PC-3 (cell line): ENCODE measurements around the gene CDH4. TPM values are rescaled to one million over a fixed set of nuclear protein-coding genes. Genes with fewer than 3 reads are reported as not detected.
A peak's percentile ranks its signal among the peaks of the same experiment; 100 is the strongest.

Source experiments
- ATAC-seq: fragments of 200-7000 bp; cut with Tn5 transposase; 2 replicates; pipeline ENCODE4 v1.9.1; 2020; ENCODE audit warnings: mild to moderate bottlenecking, moderate library complexity
- BruUV-seq: library from RNA; stranded (reverse); fragments of 400-500 nt; replicated peaks from 2 replicates; lab custom pipeline; 2021; lab: Mats Ljungman, UMichigan
- CTCF ChIA-PET: fragments of 300-600 bp; sonication (Branson Sonifier 250); formaldehyde crosslinking; loops from one replicate; lab custom pipeline; 2022; ENCODE audit warnings: antibody characterized with exemption; lab: Charles Lee
- POLR2A ChIA-PET: fragments of 300-600 bp; sonication (Branson Sonifier 250); formaldehyde crosslinking; loops from one replicate; lab custom pipeline; 2022; ENCODE audit warnings: antibody characterized with exemption; ENCODE audit not compliant: unreplicated experiment; lab: Charles Lee
- DNase-seq: peaks from one replicate; pipeline ENCODE4 v3.0.0-alpha.2; 2015
- H2AFZ ChIP-seq: fragments of 300-600 bp; sonication (generic); 2 replicates; pipeline ENCODE4 v1.6.0; 2016; ENCODE audit warnings: antibody characterized with exemption, low read length
- H3F3A ChIP-seq: fragments of 300-600 bp; sonication (generic); one replicate; pipeline ENCODE4 v1.6.0; 2017; ENCODE audit warnings: antibody characterized with exemption, low read length, control low read depth, mild to moderate bottlenecking; ENCODE audit not compliant: unreplicated experiment
- H3K27ac ChIP-seq: fragments of 300-600 bp; sonication (generic); 2 replicates; pipeline ENCODE4 v1.5.1; 2016; ENCODE audit warnings: mild to moderate bottlenecking, low read length
- H3K27me3 ChIP-seq: fragments of 300-600 bp; sonication (generic); 2 replicates; pipeline ENCODE4 v1.6.1; 2016; ENCODE audit warnings: low read length, mixed read lengths
- H3K36me3 ChIP-seq: fragments of 300-600 bp; sonication (generic); 2 replicates; pipeline ENCODE4 v1.6.1; 2016; ENCODE audit warnings: low read depth, mixed run types, low read length, mixed read lengths
- H3K4me1 ChIP-seq: fragments of 300-600 bp; sonication (generic); 2 replicates; pipeline ENCODE4 v1.5.1; 2016; ENCODE audit warnings: low read length; ENCODE audit not compliant: insufficient read depth
- H3K4me2 ChIP-seq: fragments of 300-600 bp; sonication (generic); 2 replicates; pipeline ENCODE4 v1.6.0; 2016; ENCODE audit warnings: low read length
- H3K4me3 ChIP-seq: fragments of 300-600 bp; sonication (generic); 2 replicates; pipeline ENCODE4 v1.5.1; 2016; ENCODE audit warnings: mild to moderate bottlenecking, low read length, mixed read lengths
- H3K79me2 ChIP-seq: fragments of 300-600 bp; sonication (generic); 2 replicates; pipeline ENCODE4 v1.6.1; 2017; ENCODE audit warnings: low read length, mixed read lengths
- H3K9ac ChIP-seq: fragments of 300-600 bp; sonication (generic); 2 replicates; pipeline ENCODE4 v1.6.0; 2016; ENCODE audit warnings: mild to moderate bottlenecking, low read length
- H3K9me2 ChIP-seq: fragments of 300-600 bp; sonication (generic); replicated peaks from 2 replicates; pipeline ENCODE4 v1.6.1; 2016; ENCODE audit warnings: mixed run types, low read length, mixed read lengths
- H3K9me3 ChIP-seq: fragments of 300-600 bp; sonication (generic); 2 replicates; pipeline ENCODE4 v1.6.1; 2016; ENCODE audit warnings: low read length, mixed read lengths
- H4K20me1 ChIP-seq: fragments of 300-600 bp; sonication (generic); 2 replicates; pipeline ENCODE4 v1.6.1; 2016; ENCODE audit warnings: low read length, mixed read lengths
- EZH2 ChIP-seq: fragments of 300-600 bp; sonication (generic); IDR thresholded peaks from one replicate; pipeline ENCODE4 v1.6.1; 2017; ENCODE audit warnings: antibody characterized with exemption, mild to moderate bottlenecking, low read length; ENCODE audit not compliant: unreplicated experiment
- EZH2phosphoT487 ChIP-seq: fragments of 300-600 bp; sonication (generic); IDR thresholded peaks from 2 replicates; pipeline ENCODE4 v1.6.1; 2018; ENCODE audit warnings: mild to moderate bottlenecking, antibody characterized with exemption, low read length, borderline replicate concordance
- intact Hi-C: fragments of 100-400 bp; cut with micrococcal nuclease; formaldehyde crosslinking; loops from 2 replicates; pipeline ENCODE4 v1.9.0; 2023
- total RNA-seq: library from RNA; depleted of rRNA; stranded (reverse); fragments of >200 nt; gene quantifications from 2 replicates; pipeline ENCODE4 v1.2.3, GENCODE V29; 2014
- TF ChIP-seq, protein P1 (sequence below): fragments of 300-600 bp; sonication (generic); conservative IDR thresholded peaks from 2 replicates; pipeline ENCODE4 v1.5.1; 2017; ENCODE audit warnings: antibody characterized with exemption, low read depth, mild to moderate bottlenecking, low read length

The CDH4 gene
- total RNA-seq, 1 experiment from 2014 or later, result not detected

DNA sequence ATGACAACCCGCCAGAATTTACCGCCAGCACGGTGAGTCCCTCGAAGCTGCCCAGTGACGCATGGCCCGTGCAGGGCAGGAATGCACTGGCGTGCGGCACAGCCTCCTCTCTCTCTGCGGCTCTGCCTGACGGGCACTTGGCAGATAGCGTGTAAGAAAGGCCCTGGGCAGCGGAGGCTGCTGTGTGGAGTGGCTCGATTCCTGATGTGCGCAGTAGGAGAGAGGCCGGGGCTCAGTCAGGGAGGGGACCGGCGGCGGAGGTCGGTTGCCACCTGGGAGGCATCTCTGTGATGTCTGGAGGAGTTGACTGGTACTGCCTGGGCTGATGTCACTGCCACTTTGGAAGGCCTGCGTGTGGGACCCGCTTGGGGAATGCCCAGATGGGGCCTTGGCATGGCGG is 643.0 kb downstream of the CDH4 start:
- H3F3A ChIP-seq, result no peaks in the 10 kb centered on the region
- H3K9me2 ChIP-seq, result no peaks in the 10 kb centered on the region
- no peaks in the 10 kb centered on the region for H3K9me3 ChIP-seq
- peaks cover 55% of the 10 kb centered on the region for H3K27me3 ChIP-seq
- no peak overlapping the region for H3K9ac ChIP-seq
- H3K4me2 ChIP-seq, result no peak overlapping the region
- ChIA-PET POLR2A (no interaction called here), CTCF (no interaction called here)
- H3K36me3 ChIP-seq, result no peaks in the 10 kb centered on the region
- no peak overlapping the region for H3K27ac ChIP-seq
- no peak overlapping the region for H3K4me3 ChIP-seq
- BruUV-seq, result no TSS peak
- DNase-seq (peak; percentile 13), ATAC-seq (no peak)
- no peak overlapping the region for H2AFZ ChIP-seq
- TF ChIP-seq, protein P1, sequence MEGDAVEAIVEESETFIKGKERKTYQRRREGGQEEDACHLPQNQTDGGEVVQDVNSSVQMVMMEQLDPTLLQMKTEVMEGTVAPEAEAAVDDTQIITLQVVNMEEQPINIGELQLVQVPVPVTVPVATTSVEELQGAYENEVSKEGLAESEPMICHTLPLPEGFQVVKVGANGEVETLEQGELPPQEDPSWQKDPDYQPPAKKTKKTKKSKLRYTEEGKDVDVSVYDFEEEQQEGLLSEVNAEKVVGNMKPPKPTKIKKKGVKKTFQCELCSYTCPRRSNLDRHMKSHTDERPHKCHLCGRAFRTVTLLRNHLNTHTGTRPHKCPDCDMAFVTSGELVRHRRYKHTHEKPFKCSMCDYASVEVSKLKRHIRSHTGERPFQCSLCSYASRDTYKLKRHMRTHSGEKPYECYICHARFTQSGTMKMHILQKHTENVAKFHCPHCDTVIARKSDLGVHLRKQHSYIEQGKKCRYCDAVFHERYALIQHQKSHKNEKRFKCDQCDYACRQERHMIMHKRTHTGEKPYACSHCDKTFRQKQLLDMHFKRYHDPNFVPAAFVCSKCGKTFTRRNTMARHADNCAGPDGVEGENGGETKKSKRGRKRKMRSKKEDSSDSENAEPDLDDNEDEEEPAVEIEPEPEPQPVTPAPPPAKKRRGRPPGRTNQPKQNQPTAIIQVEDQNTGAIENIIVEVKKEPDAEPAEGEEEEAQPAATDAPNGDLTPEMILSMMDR, result no peak
- intact Hi-C loops, result loop anchor here (5.0 kb wide), 2 partner anchors 1683 to 1838 kb away; no protein-coding TSS in a partner anchor
- no peaks in the 10 kb centered on the region for H4K20me1 ChIP-seq
- no peaks in the 10 kb centered on the region for H3K4me1 ChIP-seq
- H3K79me2 ChIP-seq, result no peaks in the 10 kb centered on the region

DNA sequence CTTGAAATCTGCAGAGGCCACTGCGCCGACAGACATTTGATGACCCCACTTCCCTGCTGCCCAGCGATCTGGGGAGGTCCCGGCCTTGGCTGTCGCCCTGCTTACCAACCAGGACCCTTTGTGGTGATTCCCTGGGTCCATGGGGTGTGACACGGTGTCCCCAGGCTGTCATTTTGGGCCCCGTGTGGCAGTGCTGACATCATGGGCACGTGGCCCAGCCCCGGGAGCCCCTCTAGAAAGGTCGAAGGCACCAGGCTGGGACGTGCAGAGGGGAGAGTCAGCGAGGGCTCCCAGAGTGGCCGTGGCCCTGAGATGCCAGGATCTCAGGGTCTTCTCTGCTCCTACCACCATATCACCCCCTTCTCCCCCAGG is 643.6 kb downstream of the CDH4 start:
- Histone ChIP-seq H3K4me2 (no peak overlapping the region), H3K9me2 (no peaks in the 10 kb centered on the region), H3F3A (no peaks in the 10 kb centered on the region), H3K27me3 (peaks cover 62% of the 10 kb centered on the region), H3K36me3 (no peaks in the 10 kb centered on the region), H3K9me3 (no peaks in the 10 kb centered on the region), H2AFZ (no peak overlapping the region), H4K20me1 (no peaks in the 10 kb centered on the region), H3K4me3 (no peak overlapping the region), H3K27ac (no peak overlapping the region), H3K79me2 (no peaks in the 10 kb centered on the region), H3K4me1 (no peaks in the 10 kb centered on the region), H3K9ac (no peak overlapping the region)
- no TSS peak for BruUV-seq
- DNase-seq (no peak), ATAC-seq (no peak)
- intact Hi-C loops, result loop anchor here (5.0 kb wide), 2 partner anchors 1683 to 1838 kb away; no protein-coding TSS in a partner anchor
- CTCF ChIA-PET, result no interaction called here
- POLR2A ChIA-PET, result no interaction called here
- TF ChIP-seq EZH2 (no peak), EZH2phosphoT487 (no peak)
- TF ChIP-seq, protein P1, result no peak

DNA sequence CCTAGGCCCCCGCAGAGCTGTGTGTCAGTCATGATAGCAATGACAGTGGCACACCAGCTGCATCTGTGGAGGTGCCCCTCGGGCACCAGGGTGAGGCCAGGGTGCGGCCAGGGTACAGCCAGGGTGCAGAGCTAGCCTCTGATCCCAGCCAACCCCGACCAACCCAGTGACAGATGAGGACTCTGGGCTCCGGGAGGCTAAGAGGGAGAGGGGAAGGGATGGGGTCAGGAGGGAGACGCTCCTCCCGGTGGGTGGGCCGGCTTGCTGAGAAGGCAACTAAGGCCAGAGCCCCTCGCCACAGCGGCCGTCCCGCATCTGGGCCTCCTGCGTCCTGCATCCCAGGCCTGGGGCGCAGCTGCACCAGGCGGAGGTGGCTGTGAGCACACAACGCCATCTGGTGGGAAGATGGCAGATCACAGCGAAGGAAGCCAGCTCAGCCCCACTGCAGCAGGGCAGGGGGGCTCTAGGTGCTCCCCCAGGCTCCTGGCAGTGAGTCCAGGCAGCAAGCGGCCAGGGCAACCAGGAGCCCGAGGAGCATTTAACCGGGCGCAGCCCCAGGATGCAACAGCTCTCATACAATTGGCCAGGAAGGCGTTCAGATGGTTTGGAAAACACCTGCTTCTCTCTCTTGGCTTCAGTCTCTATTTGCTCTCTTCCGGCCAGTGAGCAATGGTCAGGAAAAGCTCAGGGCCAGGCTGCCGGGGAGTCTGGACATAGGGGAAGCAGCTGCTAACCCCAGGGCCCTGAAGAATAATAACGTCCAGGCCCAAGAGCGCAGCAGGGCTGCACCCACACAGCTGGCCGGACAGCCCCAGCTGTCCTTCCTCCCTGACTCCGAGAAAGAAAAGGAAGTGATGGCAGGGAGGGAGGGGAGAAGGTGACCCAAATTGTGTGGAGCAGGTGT is 644.2 kb downstream of the CDH4 start:
- POLR2A ChIA-PET, result no interaction called here
- no peaks in the 10 kb centered on the region for H3K4me1 ChIP-seq
- no peaks in the 10 kb centered on the region for H3F3A ChIP-seq
- H3K27ac ChIP-seq, result no peak overlapping the region
- no peak overlapping the region for H3K4me3 ChIP-seq
- BruUV-seq, result no TSS peak
- CTCF ChIA-PET, result interaction anchor here (0.7 kb wide), 1 partner anchor 1839 kb away, joined by 3 read pairs; no protein-coding TSS in a partner anchor
- H3K9me2 ChIP-seq, result no peaks in the 10 kb centered on the region
- no peaks in the 10 kb centered on the region for H3K36me3 ChIP-seq
- no peaks in the 10 kb centered on the region for H3K79me2 ChIP-seq
- no peaks in the 10 kb centered on the region for H3K9me3 ChIP-seq
- TF ChIP-seq, protein P1, result peak; percentile 81
- TF ChIP-seq EZH2 (no peak), EZH2phosphoT487 (no peak)
- H2AFZ ChIP-seq, result no peak overlapping the region
- H3K9ac ChIP-seq, result no peak overlapping the region
- intact Hi-C loops, result loop anchor here (5.0 kb wide), 2 partner anchors 1684 to 1839 kb away; no protein-coding TSS in a partner anchor
- peaks cover 67% of the 10 kb centered on the region for H3K27me3 ChIP-seq
- H4K20me1 ChIP-seq, result no peaks in the 10 kb centered on the region
- DNase-seq (peak; percentile 69), ATAC-seq (peak; percentile 91)
- no peak overlapping the region for H3K4me2 ChIP-seq
